ENCODE data around the gene NUDT16L1. TPM values are rescaled to one million over a fixed set of nuclear protein-coding genes. Genes with fewer than 3 reads are reported as not detected.
A peak's percentile ranks its signal among the peaks of the same experiment; 100 is the strongest.

NUDT16L1 gene
- total RNA-seq, 6 donors from 2014 or later: 14.9 to 66.0 (median 34.1) TPM

DNA sequence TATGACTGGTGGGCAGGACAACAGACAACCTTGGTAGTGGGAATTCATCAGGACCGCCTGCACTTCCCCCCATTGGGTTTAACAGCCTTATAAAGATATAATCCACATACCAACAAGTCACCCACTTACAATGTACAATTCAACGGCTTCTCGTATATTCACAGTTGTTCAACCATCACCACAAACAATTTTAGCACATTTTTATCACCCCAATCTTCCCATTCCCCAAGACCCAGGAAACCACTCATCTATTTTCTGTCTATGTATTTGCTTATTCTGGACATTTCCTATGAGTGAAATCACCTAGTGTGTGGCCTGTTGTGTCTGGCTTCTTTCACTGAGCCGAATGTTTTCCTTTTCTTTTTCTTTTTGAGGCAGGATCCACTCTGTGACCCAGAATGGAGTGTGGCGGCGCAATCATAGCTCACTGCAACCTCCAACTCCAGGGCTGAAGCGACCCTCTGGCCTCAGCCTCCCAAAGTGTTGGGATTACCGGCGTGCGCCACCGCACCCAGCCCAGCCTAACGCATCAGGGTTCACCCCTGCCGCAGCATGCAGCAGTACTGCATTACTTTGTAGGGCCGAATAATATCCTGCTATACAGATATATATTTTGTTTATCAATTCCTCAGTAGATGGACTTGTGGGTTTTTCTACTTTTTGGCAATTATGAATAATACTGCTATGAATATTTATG, 29.9 kb downstream of the NUDT16L1 start:
- WGBS, 2 donors: 93 to 97% methylated on average over 14 of the region's 14 CpGs
- Histone ChIP-seq H3K9me3 (no peaks in the 10 kb centered on the region), H3K4me1 (no peaks in the 10 kb centered on the region), H3K4me3 (no peak overlapping the region), H3K27ac (no peak overlapping the region), H3K27me3 (no peaks in the 10 kb centered on the region), H3K36me3 (peaks cover 5 to 62% (median 22%) of the 10 kb centered on the region in 4 donors)
- DNase-seq: no peak
- TF ChIP-seq CTCF (IDR thresholded peaks at IDR 0.05) (no peak), POLR2A (IDR thresholded peaks at IDR 0.05) (no peak), POLR2AphosphoS5 (IDR thresholded peaks at IDR 0.05) (no peak), EP300 (IDR thresholded peaks at IDR 0.05) (no peak)
- ATAC-seq (ENCODE audit: low FRiP score in 2 of 2): no peak

DNA sequence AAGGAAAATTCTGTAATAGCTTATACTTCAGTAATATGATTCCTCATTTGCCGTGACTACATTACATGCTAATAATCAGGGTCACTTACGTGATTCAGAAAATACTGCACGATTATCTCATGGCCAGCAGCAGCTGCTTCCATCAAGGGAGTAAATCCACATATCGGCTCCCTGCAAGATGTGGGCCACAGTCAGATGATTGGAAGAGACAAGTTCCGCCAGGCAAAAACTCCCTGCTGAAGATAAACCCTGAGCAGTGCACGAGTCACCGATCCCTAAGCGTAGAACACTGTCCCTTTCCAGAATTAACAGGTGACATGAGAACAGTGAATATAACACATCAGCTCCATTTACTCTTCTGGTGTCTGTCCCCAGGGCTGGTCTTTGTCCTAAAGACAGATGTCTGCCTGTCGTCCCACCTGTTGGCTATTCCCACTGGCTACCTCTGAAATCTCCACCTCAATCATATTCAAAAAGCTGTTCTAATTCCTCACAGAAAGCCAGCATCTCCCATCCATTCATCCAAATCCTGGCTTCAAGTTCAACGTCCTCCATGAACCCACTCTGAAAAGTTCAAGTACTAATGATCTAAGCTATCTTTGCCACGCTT, 31.4 kb downstream of the NUDT16L1 start:
- H3K4me3 ChIP-seq: no peak overlapping the region
- TF ChIP-seq EP300 (IDR thresholded peaks at IDR 0.05): no peak
- no peak for TF ChIP-seq POLR2A (IDR thresholded peaks at IDR 0.05)
- no peak for TF ChIP-seq POLR2AphosphoS5 (IDR thresholded peaks at IDR 0.05)
- TF ChIP-seq CTCF (IDR thresholded peaks at IDR 0.05): no peak
- no peaks in the 10 kb centered on the region for H3K4me1 ChIP-seq
- H3K9me3 ChIP-seq: no peaks in the 10 kb centered on the region
- peaks cover 8 to 71% (median 33%) of the 10 kb centered on the region in 4 donors for H3K36me3 ChIP-seq
- H3K27me3 ChIP-seq: no peaks in the 10 kb centered on the region
- DNase-seq: no peak
- H3K27ac ChIP-seq: no peak overlapping the region
- no peak for ATAC-seq (ENCODE audit: low FRiP score in 2 of 2)
- 90 to 96% methylated on average over 11 of the region's 11 CpGs for WGBS, 2 donors

GRCh38 chr16:4726616-4727015, 33.3 kb downstream of the NUDT16L1 start:
- ATAC-seq (ENCODE audit: low FRiP score in 2 of 2): peak in 1 of 2 donors; percentile 12
- H3K9me3 ChIP-seq: no peaks in the 10 kb centered on the region
- H3K4me3 ChIP-seq: no peak overlapping the region
- peaks cover 8 to 75% (median 34%) of the 10 kb centered on the region in 4 donors for H3K36me3 ChIP-seq
- no peaks in the 10 kb centered on the region for H3K4me1 ChIP-seq
- DNase-seq: peak in 1 of 2 donors; percentile 65
- 90 to 97% methylated on average over 12 to 18 of the region's 18 CpGs for WGBS, 2 donors
- TF ChIP-seq EP300 (IDR thresholded peaks at IDR 0.05) (no peak), CTCF (IDR thresholded peaks at IDR 0.05) (no peak)
- H3K27me3 ChIP-seq: no peaks in the 10 kb centered on the region
- H3K27ac ChIP-seq: no peak overlapping the region

- H3K9me3 ChIP-seq: no peaks in the 10 kb centered on the region
- H3K27me3 ChIP-seq: no peaks in the 10 kb centered on the region
- H3K4me3 ChIP-seq: no peak overlapping the region
- WGBS, 2 donors: 91 to 98% methylated on average over 6 to 8 of the region's 8 CpGs
- peaks cover 3 to 9% (median 5%) of the 10 kb centered on the region in 4 donors for H3K4me1 ChIP-seq
- no peak overlapping the region for H3K27ac ChIP-seq
- peaks cover 8 to 56% (median 34%) of the 10 kb centered on the region in 4 donors for H3K36me3 ChIP-seq
- DNase-seq (no peak), ATAC-seq (ENCODE audit: low FRiP score in 2 of 2) (no peak)
- TF ChIP-seq CTCF (IDR thresholded peaks at IDR 0.05) (no peak), EP300 (IDR thresholded peaks at IDR 0.05) (no peak)
These were observed 35.3 kb downstream of the NUDT16L1 start for GRCh38 chr16:4728676-4729075.

DNA sequence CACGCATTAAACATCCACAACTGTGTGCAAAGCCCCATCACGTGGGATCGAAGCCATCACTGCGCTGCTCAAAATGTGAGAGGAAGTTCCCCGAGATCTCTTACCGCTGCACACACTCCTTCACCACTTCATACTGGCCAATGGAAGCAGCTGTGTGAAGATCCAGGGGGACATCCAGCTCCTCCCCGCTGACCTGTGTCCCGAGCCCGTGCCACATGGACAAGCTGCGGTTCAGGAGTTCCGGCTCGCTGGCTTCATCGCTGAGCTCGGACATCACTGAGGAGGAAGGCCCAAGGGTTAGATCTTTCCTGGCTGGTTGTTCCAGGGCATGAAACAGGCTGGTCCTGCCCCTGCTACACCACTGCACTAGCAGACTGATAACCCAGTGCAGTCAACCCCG, 36.5 kb downstream of the NUDT16L1 start:
- 94 to 99% methylated on average over 14 to 15 of the region's 15 CpGs for WGBS, 2 donors
- Histone ChIP-seq H3K4me1 (peaks cover 4 to 14% (median 5%) of the 10 kb centered on the region in 4 donors), H3K27ac (no peak overlapping the region), H3K9me3 (no peaks in the 10 kb centered on the region), H3K36me3 (peaks cover 8 to 45% (median 34%) of the 10 kb centered on the region in 4 donors), H3K4me3 (no peak overlapping the region), H3K27me3 (no peaks in the 10 kb centered on the region)
- ATAC-seq (ENCODE audit: low FRiP score in 2 of 2) (no peak), DNase-seq (no peak)
- no peak for TF ChIP-seq CTCF (IDR thresholded peaks at IDR 0.05)
- no peak for TF ChIP-seq POLR2AphosphoS5 (IDR thresholded peaks at IDR 0.05)
- TF ChIP-seq EP300 (IDR thresholded peaks at IDR 0.05): no peak
- TF ChIP-seq POLR2A (IDR thresholded peaks at IDR 0.05): no peak
